H9 (cell line): ENCODE measurements around the gene DCPS. TPM values are rescaled to one million over a fixed set of nuclear protein-coding genes. Genes with fewer than 3 reads are reported as not detected.
"Not testable (repeated sequence)": the region's sequence is repeated elsewhere in the genome, so short reads cannot be mapped to it uniquely, and the experiment has no call there.

Experiments
- DNase-seq: peaks from one replicate; pipeline ENCODE4 v3.0.0-alpha.2; 2017
- H2AFZ ChIP-seq: one replicate; pipeline ENCODE4 v1.6.1; 2013; ENCODE audit warnings: mild to moderate bottlenecking, low read length, control low read depth, moderate library complexity
- H2AK5ac ChIP-seq: 2 replicates; pipeline ENCODE4 v1.6.1; 2013; ENCODE audit warnings: low read length, control low read depth, mixed read lengths; ENCODE audit not compliant: insufficient read length
- H2BK120ac ChIP-seq: one replicate; pipeline ENCODE4 v1.6.1; 2013; ENCODE audit warnings: low read depth, mild to moderate bottlenecking, low read length, control low read depth, inconsistent platforms; ENCODE audit not compliant: poor library complexity, severe bottlenecking
- H2BK12ac ChIP-seq: 2 replicates; pipeline ENCODE4 v1.6.1; 2013; ENCODE audit warnings: low read length, control low read depth, mixed read lengths, low read depth; ENCODE audit not compliant: insufficient read length
- H2BK15ac ChIP-seq: 2 replicates; pipeline ENCODE4 v1.6.1; 2013; ENCODE audit warnings: low read depth, low read length, control low read depth
- H2BK20ac ChIP-seq: one replicate; pipeline ENCODE4 v1.6.1; 2013; ENCODE audit warnings: low read depth, mild to moderate bottlenecking, low read length, control low read depth, inconsistent platforms; ENCODE audit not compliant: poor library complexity, severe bottlenecking
- H2BK5ac ChIP-seq: 2 replicates; pipeline ENCODE4 v1.6.1; 2013; ENCODE audit warnings: low read length, control low read depth, mixed read lengths; ENCODE audit not compliant: insufficient read length
- H3K14ac ChIP-seq: 2 replicates; pipeline ENCODE4 v1.6.1; 2013; ENCODE audit warnings: low read length, control low read depth; ENCODE audit not compliant: insufficient read depth
- H3K18ac ChIP-seq: 2 replicates; pipeline ENCODE4 v1.6.1; 2013; ENCODE audit warnings: low read depth, mild to moderate bottlenecking, mixed read lengths, low read length, control low read depth; ENCODE audit not compliant: insufficient read length
- H3K23ac ChIP-seq: 2 replicates; pipeline ENCODE4 v1.6.1; 2013; ENCODE audit warnings: low read length, control low read depth, mixed read lengths, low read depth; ENCODE audit not compliant: insufficient read length
- H3K23me2 ChIP-seq: 2 replicates; pipeline ENCODE4 v1.6.1; 2013; ENCODE audit warnings: low read depth, mild to moderate bottlenecking, mixed read lengths, low read length, control low read depth; ENCODE audit not compliant: insufficient read length, poor library complexity, severe bottlenecking
- H3K27ac ChIP-seq: 2 replicates; pipeline ENCODE4 v1.5.1; 2013; ENCODE audit warnings: low read length, control low read depth, mixed read lengths, low read depth; ENCODE audit not compliant: insufficient read length
- H3K27me3 ChIP-seq: 2 replicates; pipeline ENCODE4 v1.6.1; 2013; ENCODE audit warnings: low read length, control low read depth, inconsistent platforms; ENCODE audit not compliant: insufficient read depth
- H3K4ac ChIP-seq: 2 replicates; pipeline ENCODE4 v1.6.1; 2013; ENCODE audit warnings: low read depth, mild to moderate bottlenecking, control low read depth, inconsistent platforms, low read length, moderate library complexity
- H3K4me1 ChIP-seq: 2 replicates; pipeline ENCODE4 v1.6.1; 2013; ENCODE audit warnings: low read length, control low read depth, inconsistent platforms; ENCODE audit not compliant: insufficient read depth
- H3K4me2 ChIP-seq: 2 replicates; pipeline ENCODE4 v1.6.1; 2013; ENCODE audit warnings: low read length, control low read depth, mixed read lengths; ENCODE audit not compliant: insufficient read length, insufficient read depth
- H3K56ac ChIP-seq: 2 replicates; pipeline ENCODE4 v1.6.1; 2013; ENCODE audit warnings: low read depth, mild to moderate bottlenecking, mixed read lengths, low read length, control low read depth; ENCODE audit not compliant: insufficient read length
- H3K79me1 ChIP-seq: 2 replicates; pipeline ENCODE4 v1.6.1; 2013; ENCODE audit warnings: low read depth, mild to moderate bottlenecking, moderate library complexity, low read length, control low read depth, inconsistent platforms; ENCODE audit not compliant: insufficient read depth, poor library complexity, severe bottlenecking
- H3K79me2 ChIP-seq: 2 replicates; pipeline ENCODE4 v1.6.1; 2013; ENCODE audit warnings: low read length, control low read depth, inconsistent platforms; ENCODE audit not compliant: insufficient read depth
- H3K9ac ChIP-seq: 2 replicates; pipeline ENCODE4 v1.6.1; 2013; ENCODE audit warnings: low read length, control low read depth, mixed read lengths; ENCODE audit not compliant: insufficient read length; ENCODE audit errors: extremely low read depth
- H3K9me3 ChIP-seq: one replicate; pipeline ENCODE4 v1.6.1; 2013; ENCODE audit warnings: low read depth, low read length, inconsistent platforms; ENCODE audit not compliant: control insufficient read depth
- H3T11ph ChIP-seq: one replicate; pipeline ENCODE4 v1.6.1; 2013; ENCODE audit warnings: mild to moderate bottlenecking, low read length, control low read depth, inconsistent platforms
- H4K20me1 ChIP-seq: one replicate; pipeline ENCODE4 v1.6.1; 2013; ENCODE audit not compliant: control insufficient read depth, insufficient read length, insufficient read depth
- H4K5ac ChIP-seq: 2 replicates; pipeline ENCODE4 v1.6.1; 2013; ENCODE audit warnings: low read depth, mild to moderate bottlenecking, mixed read lengths, low read length, control low read depth; ENCODE audit not compliant: insufficient read length
- H4K8ac ChIP-seq: replicated peaks from 2 replicates; pipeline ENCODE4 v1.6.1; 2013; ENCODE audit warnings: low read length, control low read depth, mixed read lengths, low read depth; ENCODE audit not compliant: insufficient read length
- H4K91ac ChIP-seq: 2 replicates; pipeline ENCODE4 v1.6.1; 2013; ENCODE audit warnings: low read depth, mild to moderate bottlenecking, moderate library complexity, mixed read lengths, low read length, control low read depth; ENCODE audit not compliant: insufficient read length
- H3K27ac Mint-ChIP-seq, 3 experiments: 2 replicates in 2 of 3; 3 replicates in 1 of 3; pipeline ENCODE4 v1.8.0; 2020 to 2021; ENCODE audit warnings: mixed read lengths in 3 of 3, mild to moderate bottlenecking in 1 of 3, moderate library complexity in 1 of 3
- H3K27me3 Mint-ChIP-seq: 2 replicates; pipeline ENCODE4 v1.8.0; 2021; ENCODE audit warnings: low read depth, mild to moderate bottlenecking, moderate library complexity, mixed read lengths
- H3K36me3 Mint-ChIP-seq, 3 experiments: 2 replicates in 2 of 3; 3 replicates in 1 of 3; pipeline ENCODE4 v1.8.0; 2020 to 2021; ENCODE audit warnings: low read depth in 3 of 3, mixed read lengths in 3 of 3; ENCODE audit not compliant: insufficient read depth in 1 of 3
- H3K4me1 Mint-ChIP-seq, 2 experiments: 2 replicates each; pipeline ENCODE4 v1.8.0; 2020; ENCODE audit warnings: mixed read lengths in 2 of 2
- H3K4me3 Mint-ChIP-seq, 2 experiments: 2 replicates in 1 of 2; 3 replicates in 1 of 2; pipeline ENCODE4 v1.8.0; 2020 to 2021; ENCODE audit warnings: mild to moderate bottlenecking in 2 of 2, mixed read lengths in 2 of 2, moderate library complexity in 1 of 2
- H3K9me3 Mint-ChIP-seq, 2 experiments: 2 replicates in 1 of 2; 3 replicates in 1 of 2; pipeline ENCODE4 v1.8.0; 2020; ENCODE audit warnings: mild to moderate bottlenecking in 2 of 2, mixed read lengths in 2 of 2, moderate library complexity in 1 of 2
- CTCF ChIP-seq: fragments of 200-600 bp; sonication (generic); conservative IDR thresholded peaks from 3 replicates; pipeline ENCODE4 v1.8.0; 2021; ENCODE audit warnings: antibody characterized with exemption, mild to moderate bottlenecking
- WGBS: extraction: QIAGEN DNeasy Blood & Tissue Kit; methylation state at CpG from one replicate; pipeline ENCODE4 v1.1.7; 2013; ENCODE audit warnings: missing lambda C conversion rate, low lambda C conversion rate, mixed read lengths; ENCODE audit not compliant: insufficient read length; ENCODE audit errors: extremely low coverage; 5-methylcytosine and 5-hydroxymethylcytosine counted together
- total RNA-seq: library from RNA; stranded (reverse); gene quantifications from 2 replicates; pipeline ENCODE4 v1.2.1, GENCODE V29; 2021

The DCPS gene
- total RNA-seq, 1 experiment from 2014 or later: 27.7 TPM

GRCh38 chr11:126380909-126381308, 77.0 kb downstream of the DCPS start:
- H3K79me2 ChIP-seq: peaks cover 2% of the 10 kb centered on the region; the same call in 1 of the 2 replicates
- H3K4me1 ChIP-seq: no peaks in the 10 kb centered on the region
- no peak overlapping the region for H3T11ph ChIP-seq
- H2BK120ac ChIP-seq: no peak overlapping the region
- peaks cover 2% of the 10 kb centered on the region in 2 experiments for H3K4me1 Mint-ChIP-seq
- H3K27ac ChIP-seq: no peak overlapping the region
- H3K79me1 ChIP-seq: peaks cover 3% of the 10 kb centered on the region
- H2AFZ ChIP-seq: no peak overlapping the region
- no peak overlapping the region for H2BK12ac ChIP-seq
- DNase-seq: no peak
- no peak overlapping the region for H4K8ac ChIP-seq
- H2BK5ac ChIP-seq: no peak overlapping the region
- no peak overlapping the region for H3K23ac ChIP-seq
- no peak for TF ChIP-seq CTCF
- no peak overlapping the region for H2BK15ac ChIP-seq
- H3K4me2 ChIP-seq: no peak overlapping the region
- H3K4me3 Mint-ChIP-seq: no peak overlapping the region
- H3K27me3 ChIP-seq: no peaks in the 10 kb centered on the region
- no peak overlapping the region for H4K5ac ChIP-seq
- no peak overlapping the region for H3K9ac ChIP-seq
- no peak overlapping the region for H2AK5ac ChIP-seq
- H3K18ac ChIP-seq: no peak overlapping the region
- H2BK20ac ChIP-seq: no peak overlapping the region
- H4K91ac ChIP-seq: no peak overlapping the region
- no peaks in the 10 kb centered on the region for H3K23me2 ChIP-seq
- H3K56ac ChIP-seq: no peak overlapping the region
- H3K36me3 Mint-ChIP-seq: no peaks in the 10 kb centered on the region; a peak in 1 of 7 replicates
- H3K4ac ChIP-seq: no peak overlapping the region
- no peaks in the 10 kb centered on the region for H3K27me3 Mint-ChIP-seq
- peaks cover 3% of the 10 kb centered on the region for H4K20me1 ChIP-seq
- H3K14ac ChIP-seq: no peak overlapping the region
- no CpG with 5 or more reads among the region's 4 CpGs for WGBS
- H3K27ac Mint-ChIP-seq: peak overlapping the region in 1 of 3 experiments; percentile 76; a peak in 1 of 7 replicates
- H3K9me3 Mint-ChIP-seq: no peaks in the 10 kb centered on the region
- no peaks in the 10 kb centered on the region for H3K9me3 ChIP-seq

- H4K8ac ChIP-seq, H3K79me2 ChIP-seq, H2BK5ac ChIP-seq, H3K27me3 ChIP-seq, H3K9me3 Mint-ChIP-seq, H3K9me3 ChIP-seq, H3K56ac ChIP-seq, H3K4me3 Mint-ChIP-seq, DNase-seq, H3K79me1 ChIP-seq, H4K91ac ChIP-seq, H3K27ac Mint-ChIP-seq, H2BK12ac ChIP-seq, H2BK15ac ChIP-seq, H3K36me3 Mint-ChIP-seq, H3K27me3 Mint-ChIP-seq, H3K4me2 ChIP-seq, H2BK120ac ChIP-seq, H3K4me1 ChIP-seq, H3K23me2 ChIP-seq, H3T11ph ChIP-seq, H3K4ac ChIP-seq, H3K27ac ChIP-seq, H4K20me1 ChIP-seq, H3K18ac ChIP-seq, H2AK5ac ChIP-seq, H2AFZ ChIP-seq, H3K14ac ChIP-seq, H2BK20ac ChIP-seq, H3K9ac ChIP-seq, H4K5ac ChIP-seq, H3K23ac ChIP-seq: not testable (repeated sequence)
- WGBS: no CpG with 5 or more reads among the region's 10 CpGs
- peaks cover 10 to 12% of the 10 kb centered on the region in 2 experiments for H3K4me1 Mint-ChIP-seq
These were observed 78.1 kb downstream of the DCPS start for GRCh38 chr11:126381960-126382359.
